ENCODE results near the gene DENND2A.
A peak's percentile ranks its signal among the peaks of the same experiment; 100 is the strongest.
"Not testable (repeated sequence)": the region's sequence is repeated elsewhere in the genome, so short reads cannot be mapped to it uniquely, and the experiment has no call there.

DENND2A gene

GRCh38 chr7:140673774-140674155, 33.2 kb upstream of the DENND2A start:
- no peak for DNase-seq

GRCh38 chr7:140673063-140673773, 32.6 kb upstream of the DENND2A start:
- DNase-seq, result no peak

- DNase-seq, result no peak
These were observed 31.9 kb upstream of the DENND2A start, which contains the start of gene ADCK2 for GRCh38 chr7:140672382-140673062. TSS of gene ADCK2 (plus strand) at chr7:140672945. CDS start at chr7:140673331, 386 bp downstream.

- no peak for DNase-seq
These were observed 31.4 kb upstream of the DENND2A start for GRCh38 chr7:140671966-140672365.

GRCh38 chr7:140670343-140670935, 29.8 kb upstream of the DENND2A start:
- DNase-seq, result no peak

- DNase-seq, result not testable (repeated sequence)
These were observed 29.2 kb upstream of the DENND2A start for GRCh38 chr7:140669862-140670261.

- DNase-seq, result no peak
These were observed 28.7 kb upstream of the DENND2A start for GRCh38 chr7:140669352-140669751.

GRCh38 chr7:140668641-140669040, 28.0 kb upstream of the DENND2A start:
- DNase-seq, result no peak

- DNase-seq, result no peak
These were observed 26.9 kb upstream of the DENND2A start for GRCh38 chr7:140667476-140667875.

- not testable (repeated sequence) for DNase-seq
These were observed 22.3 kb upstream of the DENND2A start for GRCh38 chr7:140662938-140663337.

GRCh38 chr7:140661124-140661523, 20.5 kb upstream of the DENND2A start:
- DNase-seq, result no peak

GRCh38 chr7:140659856-140660255, 19.2 kb upstream of the DENND2A start:
- DNase-seq, result no peak

- DNase-seq, result no peak
These were observed 17.3 kb upstream of the DENND2A start for GRCh38 chr7:140657891-140658290.

GRCh38 chr7:140656548-140657515, 16.2 kb upstream of the DENND2A start:
- no peak for DNase-seq

GRCh38 chr7:140655511-140656408, 15.1 kb upstream of the DENND2A start:
- DNase-seq, result no peak

GRCh38 chr7:140654661-140655060, 14.0 kb upstream of the DENND2A start:
- no peak for DNase-seq

GRCh38 chr7:140654109-140654387, 13.4 kb upstream of the DENND2A start:
- DNase-seq, result no peak

GRCh38 chr7:140653319-140654108, 12.9 kb upstream of the DENND2A start:
- peak; percentile 89 for DNase-seq

GRCh38 chr7:140650367-140650766, 9.8 kb upstream of the DENND2A start:
- no peak for DNase-seq

- no peak for DNase-seq
These were observed 9.1 kb upstream of the DENND2A start for GRCh38 chr7:140649556-140650205.
